Rectal smooth muscle tissue (tissue), 1 donor: ENCODE data around the gene OR10G4.

Experiments
- H3K27ac ChIP-seq: one replicate; pipeline ENCODE4 v1.7.0; 2013; ENCODE audit warnings: low read depth, low read length, inconsistent platforms
- H3K27me3 ChIP-seq: one replicate; pipeline ENCODE4 v1.7.0; 2013; ENCODE audit warnings: low read length; ENCODE audit not compliant: control insufficient read depth, insufficient read depth
- H3K36me3 ChIP-seq: one replicate; pipeline ENCODE4 v1.7.0; 2013; ENCODE audit warnings: low read length; ENCODE audit not compliant: control insufficient read depth, insufficient read depth
- H3K4me1 ChIP-seq: one replicate; pipeline ENCODE4 v1.7.0; 2013; ENCODE audit warnings: low read length; ENCODE audit not compliant: control insufficient read depth, insufficient read depth
- H3K4me3 ChIP-seq: one replicate; pipeline ENCODE4 v1.7.0; 2013; ENCODE audit warnings: low read length
- H3K9ac ChIP-seq: one replicate; pipeline ENCODE4 v1.7.0; 2013; ENCODE audit warnings: low read length

The OR10G4 gene

DNA sequence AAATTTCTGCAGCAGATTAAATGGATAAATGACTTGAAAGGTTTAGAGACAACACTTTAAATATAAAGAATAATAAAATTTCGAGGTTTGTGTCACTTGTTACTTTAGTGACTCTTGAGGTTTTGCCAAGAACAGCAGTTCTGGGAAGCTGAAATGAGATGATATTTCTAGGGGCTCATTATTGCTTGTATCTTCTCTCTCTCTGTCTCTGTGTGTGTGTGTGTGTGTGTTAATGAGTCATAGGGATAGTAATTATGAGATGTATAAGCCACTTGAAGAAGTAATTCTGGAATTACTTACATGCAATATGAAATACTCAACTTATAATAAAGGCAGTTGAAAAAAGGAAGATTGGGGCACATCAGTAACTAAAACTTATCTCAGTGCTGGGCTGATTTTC, 38.0 kb downstream of the OR10G4 start:
- no peaks in the 10 kb centered on the region for H3K27me3 ChIP-seq
- no peak overlapping the region for H3K9ac ChIP-seq
- no peaks in the 10 kb centered on the region for H3K4me1 ChIP-seq
- no peaks in the 10 kb centered on the region for H3K36me3 ChIP-seq
- H3K4me3 ChIP-seq, result no peak overlapping the region
- H3K27ac ChIP-seq, result no peak overlapping the region

DNA sequence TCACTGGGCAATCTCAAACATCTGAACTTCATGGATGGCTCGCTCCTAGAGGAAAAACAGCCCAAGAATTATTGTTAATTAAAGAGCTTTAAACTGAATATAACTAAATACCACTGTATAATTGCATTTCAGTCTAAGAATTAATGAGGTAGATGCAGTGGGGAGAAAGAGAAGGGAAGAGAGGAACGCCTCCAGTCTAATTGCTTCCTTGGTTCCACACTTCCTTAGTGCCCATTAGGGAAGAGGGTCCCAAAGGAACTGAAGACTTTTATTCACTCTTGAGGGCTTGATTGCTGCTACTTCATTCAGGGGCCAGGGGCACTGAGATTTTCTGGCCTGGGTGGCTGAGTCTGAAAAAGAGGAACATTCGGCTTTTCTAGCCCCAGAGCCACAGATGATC, 40.2 kb downstream of the OR10G4 start:
- no peak overlapping the region for H3K9ac ChIP-seq
- no peaks in the 10 kb centered on the region for H3K4me1 ChIP-seq
- no peak overlapping the region for H3K4me3 ChIP-seq
- H3K27me3 ChIP-seq, result no peaks in the 10 kb centered on the region
- H3K36me3 ChIP-seq, result no peaks in the 10 kb centered on the region
- no peak overlapping the region for H3K27ac ChIP-seq
